Measurements from ENCODE around the gene MRTFA. TPM values are rescaled to one million over a fixed set of nuclear protein-coding genes. Genes with fewer than 3 reads are reported as not detected.

MRTFA gene
- total and polyA plus RNA-seq, 2 of the 13 experiments (the other 11 are each of a cell fraction or from before 2014, with no cell fraction given) = 2.4 to 8.2 TPM

- TF ChIP-seq KLF13 (CRISPR knock-in tag; IDR thresholded peaks at IDR 0.05) = no peak
- no peak for TF ChIP-seq ZBTB39 (CRISPR knock-in tag; IDR thresholded peaks at IDR 0.05)
- TF ChIP-seq HOXA3 (CRISPR knock-in tag; IDR thresholded peaks at IDR 0.05) = peak; percentile 81
- no peak for TF ChIP-seq RBFOX2 (IDR thresholded peaks at IDR 0.05; ENCODE audit: low read depth, low read length)
- 0 out of 2 replicates have a peak, but pooled peaks have one; percentile 13 for TF ChIP-seq PPARG (CRISPR knock-in tag; conservative IDR thresholded peaks at IDR 0.05)
- no peak for TF ChIP-seq ZNF276 (CRISPR knock-in tag; IDR thresholded peaks at IDR 0.05; ENCODE audit: low read depth)
- peak; percentile 81; the same call in 1 of the 2 replicates for TF ChIP-seq CBX5 (CRISPR knock-in tag; IDR thresholded peaks at IDR 0.05; ENCODE audit: borderline replicate concordance)
- TF ChIP-seq, protein P1, sequence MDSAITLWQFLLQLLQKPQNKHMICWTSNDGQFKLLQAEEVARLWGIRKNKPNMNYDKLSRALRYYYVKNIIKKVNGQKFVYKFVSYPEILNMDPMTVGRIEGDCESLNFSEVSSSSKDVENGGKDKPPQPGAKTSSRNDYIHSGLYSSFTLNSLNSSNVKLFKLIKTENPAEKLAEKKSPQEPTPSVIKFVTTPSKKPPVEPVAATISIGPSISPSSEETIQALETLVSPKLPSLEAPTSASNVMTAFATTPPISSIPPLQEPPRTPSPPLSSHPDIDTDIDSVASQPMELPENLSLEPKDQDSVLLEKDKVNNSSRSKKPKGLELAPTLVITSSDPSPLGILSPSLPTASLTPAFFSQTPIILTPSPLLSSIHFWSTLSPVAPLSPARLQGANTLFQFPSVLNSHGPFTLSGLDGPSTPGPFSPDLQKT (CRISPR knock-in tag; IDR thresholded peaks at IDR 0.05; ENCODE audit: borderline replicate concordance) = no peak
- peak; percentile 30; the same call in 1 of the 2 replicates for TF ChIP-seq CREM (IDR thresholded peaks at IDR 0.05)
- no peak for TF ChIP-seq CREM (CRISPR knock-in tag; IDR thresholded peaks at IDR 0.05)
- TF ChIP-seq ZFP82 (CRISPR knock-in tag; IDR thresholded peaks at IDR 0.05; ENCODE audit: borderline replicate concordance) = no peak
- TF ChIP-seq ZNF781 (CRISPR knock-in tag; IDR thresholded peaks at IDR 0.05; ENCODE audit: borderline replicate concordance, not compliant biosample characterization) = no peak
- peak; percentile 69; the same call in 1 of the 2 replicates for TF ChIP-seq ZNF331 (CRISPR knock-in tag; IDR thresholded peaks at IDR 0.05)
- TF ChIP-seq ZNF619 (CRISPR knock-in tag; IDR thresholded peaks at IDR 0.05) = no peak
- no peak for TF ChIP-seq SMARCE1 (IDR thresholded peaks at IDR 0.05; ENCODE audit: borderline replicate concordance)
- TF ChIP-seq, protein P2, sequence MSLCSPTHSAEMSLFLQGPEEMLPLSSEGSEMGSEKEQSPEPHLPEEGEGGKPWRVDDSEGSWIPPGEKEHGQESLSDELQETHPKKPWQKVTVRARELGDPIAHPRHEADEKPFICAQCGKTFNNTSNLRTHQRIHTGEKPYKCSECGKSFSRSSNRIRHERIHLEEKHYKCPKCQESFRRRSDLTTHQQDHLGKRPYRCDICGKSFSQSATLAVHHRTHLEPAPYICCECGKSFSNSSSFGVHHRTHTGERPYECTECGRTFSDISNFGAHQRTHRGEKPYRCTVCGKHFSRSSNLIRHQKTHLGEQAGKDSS (CRISPR knock-in tag; IDR thresholded peaks at IDR 0.05; ENCODE audit: borderline replicate concordance, low read depth) = no peak
- no peak for TF ChIP-seq CREBL2 (CRISPR knock-in tag; IDR thresholded peaks at IDR 0.05; ENCODE audit: borderline replicate concordance)
- no peak for TF ChIP-seq ZNF790 (CRISPR knock-in tag; IDR thresholded peaks at IDR 0.05; ENCODE audit: borderline replicate concordance)
- no peak for TF ChIP-seq PLSCR1 (CRISPR knock-in tag; IDR thresholded peaks at IDR 0.05; ENCODE audit: borderline replicate concordance)
- no peak for TF ChIP-seq NFIB (CRISPR knock-in tag; IDR thresholded peaks at IDR 0.05; ENCODE audit: borderline replicate concordance)
- TF ChIP-seq MYNN (CRISPR knock-in tag; IDR thresholded peaks at IDR 0.05; ENCODE audit: low read depth) = no peak
- no peak for TF ChIP-seq NFIC (IDR thresholded peaks at IDR 0.05; ENCODE audit: low read length)
- TF ChIP-seq SALL2 (CRISPR knock-in tag; IDR thresholded peaks at IDR 0.05) = no peak
- no peak for TF ChIP-seq TOPORS (CRISPR knock-in tag; IDR thresholded peaks at IDR 0.05)
- TF ChIP-seq ZNF12 (CRISPR knock-in tag; IDR thresholded peaks at IDR 0.05) = peak; percentile 62; the same call in 1 of the 2 replicates
These were observed 47.8 kb downstream of the MRTFA start (continued) for GRCh38 chr22:40588726-40589125.

Data from HepG2 (cell line).